OCI-LY1 (cell line): Measurements from ENCODE around the gene CDKN2B-AS1.
A peak's percentile ranks its signal among the peaks of the same experiment; 100 is the strongest.

Source experiments
- H2AFZ ChIP-seq: fragments of 200-600 bp; sonication (generic), shearing (Covaris generic); 2 replicates; pipeline ENCODE4 v1.6.0; 2014; ENCODE audit warnings: antibody characterized with exemption, mild to moderate bottlenecking, low read length
- H3F3A ChIP-seq: fragments of 200-600 bp; sonication (generic), shearing (Covaris generic); 2 replicates; pipeline ENCODE4 v1.6.0; 2014; ENCODE audit warnings: mild to moderate bottlenecking, antibody characterized with exemption, low read length, moderate library complexity; ENCODE audit not compliant: insufficient read depth
- H3K27ac ChIP-seq: fragments of 200-600 bp; sonication (generic); 2 replicates; pipeline ENCODE4 v1.5.1; 2014; ENCODE audit warnings: low read length, mixed run types, mild to moderate bottlenecking, low read depth; ENCODE audit not compliant: poor library complexity, severe bottlenecking
- H3K27me3 ChIP-seq: fragments of 200-600 bp; sonication (generic); 2 replicates; pipeline ENCODE4 v1.6.0; 2014; ENCODE audit warnings: antibody characterized with exemption, mild to moderate bottlenecking, low read length, moderate library complexity; ENCODE audit not compliant: insufficient read depth
- H3K36me3 ChIP-seq: fragments of 200-600 bp; sonication (generic); 2 replicates; pipeline ENCODE4 v1.6.1; 2014; ENCODE audit warnings: mild to moderate bottlenecking, antibody characterized with exemption, low read length, moderate library complexity, mixed read lengths; ENCODE audit not compliant: insufficient read depth
- H3K4me1 ChIP-seq: fragments of 200-600 bp; sonication (generic); 2 replicates; pipeline ENCODE4 v1.5.1; 2014; ENCODE audit warnings: mild to moderate bottlenecking, low read length, moderate library complexity; ENCODE audit not compliant: insufficient read depth, severe bottlenecking
- H3K4me2 ChIP-seq: fragments of 200-600 bp; sonication (generic), shearing (Covaris generic); 2 replicates; pipeline ENCODE4 v1.6.1; 2014; ENCODE audit warnings: low read length
- H3K4me3 ChIP-seq: fragments of 200-600 bp; sonication (generic); 2 replicates; pipeline ENCODE4 v1.5.1; 2014; ENCODE audit warnings: low read length, low read depth, mild to moderate bottlenecking, mixed read lengths; ENCODE audit not compliant: poor library complexity, severe bottlenecking
- H3K79me2 ChIP-seq: fragments of 200-600 bp; shearing (Covaris generic); 2 replicates; pipeline ENCODE4 v1.6.1; 2016; ENCODE audit warnings: mixed run types, low read length, mixed read lengths; ENCODE audit not compliant: insufficient read depth
- H3K9ac ChIP-seq: fragments of 200-600 bp; sonication (generic), shearing (Covaris generic); 2 replicates; pipeline ENCODE4 v1.6.1; 2014; ENCODE audit warnings: mild to moderate bottlenecking, low read length, mixed read lengths
- H3K9me2 ChIP-seq: fragments of 200-600 bp; sonication (generic), shearing (Covaris generic); 2 replicates; pipeline ENCODE4 v1.6.1; 2014; ENCODE audit warnings: low read depth, mild to moderate bottlenecking, low read length, mixed read lengths
- H3K9me3 ChIP-seq: fragments of 200-600 bp; shearing (Covaris generic); 2 replicates; pipeline ENCODE4 v1.6.1; 2014; ENCODE audit warnings: low read length, mixed read lengths
- H4K20me1 ChIP-seq: fragments of 200-600 bp; sonication (generic), shearing (Covaris generic); 2 replicates; pipeline ENCODE4 v1.6.0; 2016; ENCODE audit warnings: mild to moderate bottlenecking, low read length; ENCODE audit not compliant: insufficient read depth
- EZH2 ChIP-seq: fragments of 200-600 bp; sonication (generic), shearing (Covaris generic); IDR thresholded peaks from 2 replicates; pipeline ENCODE4 v1.8.0; 2017; ENCODE audit warnings: borderline replicate concordance, mixed run types, mild to moderate bottlenecking, antibody characterized with exemption, low read length, moderate library complexity, mixed read lengths
- TF ChIP-seq, protein P1 (sequence below): fragments of 200-600 bp; sonication (generic), shearing (Covaris generic); IDR thresholded peaks from 2 replicates; pipeline ENCODE4 v1.5.1; 2017; ENCODE audit warnings: mild to moderate bottlenecking, antibody characterized with exemption, low read length, moderate library complexity, mixed read lengths

The CDKN2B-AS1 gene

DNA sequence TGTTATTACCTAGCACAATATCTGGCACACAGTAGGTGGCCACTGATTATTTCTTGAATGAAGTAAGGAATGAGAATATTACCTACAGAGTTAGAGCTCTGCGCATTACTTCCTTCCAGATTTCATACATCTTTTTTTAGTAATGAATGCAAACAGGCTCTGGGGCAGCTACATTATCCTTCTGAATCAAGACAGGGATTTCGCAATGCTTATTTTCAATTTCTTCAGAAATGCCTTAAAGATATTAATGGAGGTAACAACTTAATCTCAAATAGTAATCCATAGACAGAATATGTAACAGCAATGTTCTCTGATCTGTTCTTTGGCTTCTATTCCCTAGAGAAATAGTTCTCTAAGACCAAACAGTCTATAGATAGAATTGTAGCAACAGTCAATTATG, 33.0 kb upstream of the CDKN2B-AS1 start:
- no peaks in the 10 kb centered on the region for H4K20me1 ChIP-seq
- peaks cover under 1% of the 10 kb centered on the region; the same call in 1 of the 2 replicates for H3K36me3 ChIP-seq
- no peak overlapping the region for H3K4me2 ChIP-seq
- H3K79me2 ChIP-seq = no peaks in the 10 kb centered on the region
- no peak overlapping the region for H3K9ac ChIP-seq
- peaks cover 17% of the 10 kb centered on the region for H3K4me1 ChIP-seq
- H3K27ac ChIP-seq = no peak overlapping the region
- no peak overlapping the region for H2AFZ ChIP-seq
- H3K27me3 ChIP-seq = no peaks in the 10 kb centered on the region
- no peaks in the 10 kb centered on the region; the same call in 1 of the 2 replicates for H3K9me3 ChIP-seq
- TF ChIP-seq, protein P1, sequence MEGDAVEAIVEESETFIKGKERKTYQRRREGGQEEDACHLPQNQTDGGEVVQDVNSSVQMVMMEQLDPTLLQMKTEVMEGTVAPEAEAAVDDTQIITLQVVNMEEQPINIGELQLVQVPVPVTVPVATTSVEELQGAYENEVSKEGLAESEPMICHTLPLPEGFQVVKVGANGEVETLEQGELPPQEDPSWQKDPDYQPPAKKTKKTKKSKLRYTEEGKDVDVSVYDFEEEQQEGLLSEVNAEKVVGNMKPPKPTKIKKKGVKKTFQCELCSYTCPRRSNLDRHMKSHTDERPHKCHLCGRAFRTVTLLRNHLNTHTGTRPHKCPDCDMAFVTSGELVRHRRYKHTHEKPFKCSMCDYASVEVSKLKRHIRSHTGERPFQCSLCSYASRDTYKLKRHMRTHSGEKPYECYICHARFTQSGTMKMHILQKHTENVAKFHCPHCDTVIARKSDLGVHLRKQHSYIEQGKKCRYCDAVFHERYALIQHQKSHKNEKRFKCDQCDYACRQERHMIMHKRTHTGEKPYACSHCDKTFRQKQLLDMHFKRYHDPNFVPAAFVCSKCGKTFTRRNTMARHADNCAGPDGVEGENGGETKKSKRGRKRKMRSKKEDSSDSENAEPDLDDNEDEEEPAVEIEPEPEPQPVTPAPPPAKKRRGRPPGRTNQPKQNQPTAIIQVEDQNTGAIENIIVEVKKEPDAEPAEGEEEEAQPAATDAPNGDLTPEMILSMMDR = no peak
- no peak for TF ChIP-seq EZH2
- no peaks in the 10 kb centered on the region for H3F3A ChIP-seq
- no peak overlapping the region for H3K4me3 ChIP-seq
- H3K9me2 ChIP-seq = no peaks in the 10 kb centered on the region

DNA sequence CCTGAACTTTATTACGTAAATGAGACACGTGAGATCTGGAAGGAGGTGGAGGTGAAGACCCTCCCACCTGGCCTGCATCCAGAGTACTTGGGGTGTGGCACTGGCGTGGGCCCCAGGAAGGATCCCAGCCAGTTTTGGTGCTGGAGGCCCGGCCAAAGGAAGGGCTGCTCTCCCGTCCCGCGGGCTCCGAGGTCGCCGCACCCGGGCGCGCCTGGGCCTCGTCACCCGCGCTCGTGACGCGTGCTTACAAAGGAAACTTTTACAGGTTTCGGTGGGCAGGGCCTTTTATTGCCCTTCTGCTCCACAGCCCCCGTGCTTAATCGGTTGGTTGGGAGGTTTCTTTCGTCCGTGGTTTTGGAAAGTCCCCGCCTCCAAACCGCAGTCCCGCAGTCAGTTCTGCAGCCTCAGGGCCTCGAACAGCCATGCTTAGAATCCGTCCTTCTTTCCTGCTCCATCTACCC, 29.6 kb upstream of the CDKN2B-AS1 start:
- H3K79me2 ChIP-seq = no peaks in the 10 kb centered on the region
- H3K9me3 ChIP-seq = no peaks in the 10 kb centered on the region; the same call in 1 of the 2 replicates
- H3K9ac ChIP-seq = peak overlapping the region; percentile 63
- peak overlapping the region; percentile 66 for H3K27ac ChIP-seq
- H3K27me3 ChIP-seq = no peaks in the 10 kb centered on the region
- H3K9me2 ChIP-seq = no peaks in the 10 kb centered on the region
- no peak overlapping the region for H2AFZ ChIP-seq
- TF ChIP-seq, protein P1 = no peak
- no peak for TF ChIP-seq EZH2
- peaks cover 17% of the 10 kb centered on the region for H3K4me1 ChIP-seq
- peak overlapping the region; percentile 77 for H3K4me2 ChIP-seq
- peak overlapping the region; percentile 54 for H3K4me3 ChIP-seq
- peaks cover 32% of the 10 kb centered on the region for H3K36me3 ChIP-seq
- no peaks in the 10 kb centered on the region for H4K20me1 ChIP-seq
- no peaks in the 10 kb centered on the region for H3F3A ChIP-seq

DNA sequence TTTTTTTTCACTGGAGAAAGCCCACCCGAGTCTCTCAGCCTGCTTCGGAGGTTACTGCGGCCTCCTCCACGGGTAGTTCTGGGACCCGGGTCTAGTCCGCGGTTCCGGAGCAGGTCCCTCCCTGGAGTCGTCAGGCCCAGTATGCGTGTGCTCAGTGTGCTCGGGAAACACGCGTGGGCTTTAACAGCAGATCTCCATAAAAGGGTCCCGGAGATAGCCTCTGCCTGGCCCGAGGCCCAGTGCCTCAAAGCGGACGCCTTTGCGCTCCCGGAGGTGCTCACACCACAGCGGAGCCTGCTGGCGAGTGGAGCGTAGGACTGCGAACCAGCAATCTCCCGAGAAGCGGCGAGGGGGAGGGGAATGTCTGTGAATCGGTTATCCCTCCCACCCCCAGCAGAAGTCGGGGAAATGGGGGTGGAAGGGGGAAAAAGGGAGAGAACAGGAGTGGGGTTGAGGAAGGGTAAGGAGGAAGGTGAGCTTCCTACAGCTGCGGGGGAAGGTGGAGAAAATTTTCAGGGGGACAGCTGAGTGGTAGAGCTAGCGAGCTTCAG, 29.1 kb upstream of the CDKN2B-AS1 start:
- H3K79me2 ChIP-seq = no peaks in the 10 kb centered on the region
- H3K4me3 ChIP-seq = peak overlapping the region; percentile 54
- H3K9me3 ChIP-seq = no peaks in the 10 kb centered on the region; the same call in 1 of the 2 replicates
- peak overlapping the region; percentile 66 for H3K27ac ChIP-seq
- H4K20me1 ChIP-seq = no peaks in the 10 kb centered on the region
- H3F3A ChIP-seq = no peaks in the 10 kb centered on the region
- peak overlapping the region; percentile 77 for H3K4me2 ChIP-seq
- H3K36me3 ChIP-seq = peaks cover 38% of the 10 kb centered on the region
- H3K27me3 ChIP-seq = no peaks in the 10 kb centered on the region
- H3K9ac ChIP-seq = peak overlapping the region; percentile 63
- H3K4me1 ChIP-seq = peaks cover 17% of the 10 kb centered on the region
- no peak for TF ChIP-seq EZH2
- TF ChIP-seq, protein P1 = peak; percentile 69
- no peaks in the 10 kb centered on the region for H3K9me2 ChIP-seq
- no peak overlapping the region for H2AFZ ChIP-seq
